IMR-90 (cell line): ENCODE measurements around the gene RBKS.

Experiments used
- BHLHE40 ChIP-seq: fragments of 150-350 bp; IDR thresholded peaks from 2 replicates; pipeline ENCODE4 v1.6.1; 2016; ENCODE audit warnings: mild to moderate bottlenecking, low read depth, low read length
- CEBPB ChIP-seq: IDR thresholded peaks from 2 replicates; pipeline ENCODE4 v1.6.1; 2012; ENCODE audit warnings: low read depth, low read length, improper control_type of control experiment
- MAFK ChIP-seq: IDR thresholded peaks from 2 replicates; pipeline ENCODE4 v1.6.1; 2012; ENCODE audit warnings: low read depth, low read length, improper control_type of control experiment
- MXI1 ChIP-seq: IDR thresholded peaks from 2 replicates; pipeline ENCODE4 v1.6.1; 2012; ENCODE audit warnings: low read depth, mild to moderate bottlenecking, low read length, moderate library complexity, borderline replicate concordance
- NFE2L2 ChIP-seq: fragments of 150-350 bp; IDR thresholded peaks from 2 replicates; pipeline ENCODE4 v1.6.1; 2016; ENCODE audit warnings: low read depth, mild to moderate bottlenecking, low read length
- POLR2A ChIP-seq: IDR thresholded peaks from 2 replicates; pipeline ENCODE4 v1.6.1; 2012; ENCODE audit warnings: mild to moderate bottlenecking, low read depth, low read length
- RAD21 ChIP-seq: IDR thresholded peaks from 2 replicates; pipeline ENCODE4 v1.6.1; 2012; ENCODE audit warnings: low read length, improper control_type of control experiment
- RCOR1 ChIP-seq: IDR thresholded peaks from 2 replicates; pipeline ENCODE4 v1.6.1; 2012; ENCODE audit warnings: mild to moderate bottlenecking, low read length, improper control_type of control experiment; ENCODE audit not compliant: insufficient replicate concordance
- RFX5 ChIP-seq: IDR thresholded peaks from 2 replicates; pipeline ENCODE4 v1.8.0; 2012; ENCODE audit warnings: low read depth, mild to moderate bottlenecking, low read length, moderate library complexity
- SMC3 ChIP-seq: fragments of 150-350 bp; IDR thresholded peaks from 2 replicates; pipeline ENCODE4 v1.6.1; 2016; ENCODE audit warnings: low read depth, mild to moderate bottlenecking, antibody characterized with exemption, low read length, moderate library complexity
- TF ChIP-seq, protein P1 (sequence below): conservative IDR thresholded peaks from 2 replicates; pipeline ENCODE4 v1.5.1; 2012; ENCODE audit warnings: mild to moderate bottlenecking, low read depth, low read length, improper control_type of control experiment
- TF ChIP-seq, protein P2 (sequence below): fragments of 150-350 bp; IDR thresholded peaks from 2 replicates; pipeline ENCODE4 v1.6.1; 2016; ENCODE audit warnings: low read depth, mild to moderate bottlenecking, low read length, moderate library complexity, borderline replicate concordance

DNA sequence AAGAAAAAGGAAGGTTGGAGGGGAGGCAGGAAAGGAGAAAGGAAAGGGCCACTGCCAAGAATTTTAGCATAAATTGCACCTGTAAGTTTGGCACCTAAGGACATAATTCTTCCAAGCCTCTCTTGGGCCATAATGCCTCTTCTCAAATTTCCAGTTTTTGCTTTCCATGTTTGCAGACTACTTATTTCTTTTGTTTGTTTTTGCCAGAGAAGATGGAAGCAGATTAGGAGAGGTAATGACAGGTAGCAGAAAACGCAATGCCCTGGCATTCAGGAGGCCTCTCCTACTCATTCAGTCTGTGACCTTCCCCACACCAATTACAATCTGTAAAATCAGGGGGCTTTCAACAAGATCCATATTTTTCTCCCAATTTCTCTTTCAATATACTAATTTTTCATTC, 61.9 kb downstream of the RBKS start:
- TF ChIP-seq, protein P1, sequence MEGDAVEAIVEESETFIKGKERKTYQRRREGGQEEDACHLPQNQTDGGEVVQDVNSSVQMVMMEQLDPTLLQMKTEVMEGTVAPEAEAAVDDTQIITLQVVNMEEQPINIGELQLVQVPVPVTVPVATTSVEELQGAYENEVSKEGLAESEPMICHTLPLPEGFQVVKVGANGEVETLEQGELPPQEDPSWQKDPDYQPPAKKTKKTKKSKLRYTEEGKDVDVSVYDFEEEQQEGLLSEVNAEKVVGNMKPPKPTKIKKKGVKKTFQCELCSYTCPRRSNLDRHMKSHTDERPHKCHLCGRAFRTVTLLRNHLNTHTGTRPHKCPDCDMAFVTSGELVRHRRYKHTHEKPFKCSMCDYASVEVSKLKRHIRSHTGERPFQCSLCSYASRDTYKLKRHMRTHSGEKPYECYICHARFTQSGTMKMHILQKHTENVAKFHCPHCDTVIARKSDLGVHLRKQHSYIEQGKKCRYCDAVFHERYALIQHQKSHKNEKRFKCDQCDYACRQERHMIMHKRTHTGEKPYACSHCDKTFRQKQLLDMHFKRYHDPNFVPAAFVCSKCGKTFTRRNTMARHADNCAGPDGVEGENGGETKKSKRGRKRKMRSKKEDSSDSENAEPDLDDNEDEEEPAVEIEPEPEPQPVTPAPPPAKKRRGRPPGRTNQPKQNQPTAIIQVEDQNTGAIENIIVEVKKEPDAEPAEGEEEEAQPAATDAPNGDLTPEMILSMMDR, result no peak
- TF ChIP-seq RAD21 (no peak), POLR2A (no peak), SMC3 (no peak), RCOR1 (no peak), BHLHE40 (no peak), CEBPB (no peak), MAFK (no peak), MXI1 (no peak), NFE2L2 (no peak), RFX5 (no peak)
- TF ChIP-seq, protein P2, sequence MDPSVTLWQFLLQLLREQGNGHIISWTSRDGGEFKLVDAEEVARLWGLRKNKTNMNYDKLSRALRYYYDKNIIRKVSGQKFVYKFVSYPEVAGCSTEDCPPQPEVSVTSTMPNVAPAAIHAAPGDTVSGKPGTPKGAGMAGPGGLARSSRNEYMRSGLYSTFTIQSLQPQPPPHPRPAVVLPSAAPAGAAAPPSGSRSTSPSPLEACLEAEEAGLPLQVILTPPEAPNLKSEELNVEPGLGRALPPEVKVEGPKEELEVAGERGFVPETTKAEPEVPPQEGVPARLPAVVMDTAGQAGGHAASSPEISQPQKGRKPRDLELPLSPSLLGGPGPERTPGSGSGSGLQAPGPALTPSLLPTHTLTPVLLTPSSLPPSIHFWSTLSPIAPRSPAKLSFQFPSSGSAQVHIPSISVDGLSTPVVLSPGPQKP, result no peak
